Neural progenitor cell (in vitro differentiated cells): Measurements from ENCODE around the gene SCAPER.

Source experiments
- CTCF ChIP-seq: fragments of 200-600 bp; sonication (generic); IDR thresholded peaks from 2 replicates; pipeline ENCODE4 v1.5.1; 2017; ENCODE audit warnings: antibody characterized with exemption, mild to moderate bottlenecking
- EZH2 ChIP-seq: fragments of 200-600 bp; sonication (generic); IDR thresholded peaks from 2 replicates; pipeline ENCODE4 v1.6.1; 2017; ENCODE audit warnings: antibody characterized with exemption, mild to moderate bottlenecking, moderate library complexity

DNA sequence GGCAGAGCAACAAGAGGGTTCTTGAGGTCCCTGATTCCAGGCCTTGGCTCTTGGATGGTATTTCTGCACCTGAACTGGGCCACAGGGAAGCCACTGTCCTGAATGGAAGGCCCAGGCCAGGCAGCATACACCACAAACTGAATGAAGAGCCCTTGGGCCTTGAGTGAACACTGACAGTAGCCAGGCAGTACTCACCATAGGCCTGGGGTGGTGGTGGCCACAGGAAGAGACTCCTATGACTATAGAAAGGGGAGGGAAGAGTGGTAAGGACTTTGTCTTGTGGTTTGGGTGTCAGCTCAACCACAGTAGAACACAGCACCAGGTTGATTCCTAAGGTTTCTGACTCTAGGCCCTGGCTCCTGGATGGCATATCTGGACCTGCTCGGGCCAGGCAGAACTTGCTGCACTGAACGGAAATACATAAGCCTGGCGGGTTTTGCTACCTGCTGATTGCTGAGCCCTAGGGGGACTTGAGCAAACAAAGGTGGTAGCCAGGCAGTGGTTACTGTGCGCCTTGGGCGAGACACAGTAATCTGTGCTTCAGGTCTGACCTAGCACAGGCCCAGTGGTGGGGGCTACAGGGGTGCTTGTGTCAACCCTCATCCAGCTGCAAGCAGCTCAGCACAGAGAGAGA is 327.1 kb downstream of the SCAPER start:
- no peak for TF ChIP-seq CTCF
- no peak for TF ChIP-seq EZH2
